Lower leg skin (tissue), 4 donors: ENCODE measurements around the gene RASSF5. TPM values are rescaled to one million over a fixed set of nuclear protein-coding genes. Genes with fewer than 3 reads are reported as not detected.
"Not testable (repeated sequence)": the region's sequence is repeated elsewhere in the genome, so short reads cannot be mapped to it uniquely, and the experiment has no call there.

Experiments used
- DNase-seq, 2 donors: peaks; one replicate each; pipeline ENCODE4 v3.0.0-alpha.2; 2019; ENCODE audit warnings: low spot score in 2 of 2
- H3K4me3 ChIP-seq: fragments of 200-600 bp; sonication (generic); 2 replicates; pipeline ENCODE4 v1.5.1; 2017; ENCODE audit warnings: mild to moderate bottlenecking, low read depth; ENCODE audit not compliant: poor library complexity, severe bottlenecking
- CTCF ChIP-seq, 3 donors: fragments of 450-650 bp; IDR thresholded peaks; one replicate each; pipeline ENCODE4 v1.5.1; 2016; ENCODE audit warnings: antibody characterized with exemption in 3 of 3, mild to moderate bottlenecking in 3 of 3, moderate library complexity in 2 of 3
- POLR2A ChIP-seq, 2 donors: fragments of 450-650 bp; IDR thresholded peaks; one replicate each; pipeline ENCODE4 v1.6.1; 2016 to 2017; ENCODE audit warnings: antibody characterized with exemption in 2 of 2, mild to moderate bottlenecking in 1 of 2, moderate library complexity in 1 of 2
- WGBS, 2 donors: methylation state at CpG; one replicate each; pipeline ENCODE4 v1.1.5; 2018; 5-methylcytosine and 5-hydroxymethylcytosine counted together
- intact Hi-C: fragments of 100-400 bp; cut with DNase I; formaldehyde crosslinking; loops from one replicate; pipeline ENCODE4 v1.15.0; 2023; ENCODE audit warnings: low total_unique reads
- total RNA-seq, 4 donors: library from RNA; depleted of rRNA; stranded (reverse); fragments of >200 nt; gene quantifications; one replicate each; pipeline ENCODE4 v1.1.0, GENCODE V29; 2016

Gene RASSF5
- total RNA-seq, 4 donors from 2014 or later = 81.3 to 102 (median 86.1) TPM

- intact Hi-C loops = no loop called here
- DNase-seq = no peak
- WGBS, 2 donors = 74 to 75% methylated on average over 7 of the region's 7 CpGs
These were observed 100.9 kb downstream of the RASSF5 start for GRCh38 chr1:206608108-206608698.

GRCh38 chr1:206609229-206609991 lies 102.1 kb downstream of the RASSF5 start:
- intact Hi-C loops = no loop called here
- DNase-seq = no peak
- TF ChIP-seq CTCF (IDR thresholded peaks at IDR 0.05) (no peak), POLR2A (IDR thresholded peaks at IDR 0.05) (no peak)
- 60 to 67% methylated on average over 4 of the region's 4 CpGs for WGBS, 2 donors
- no peak overlapping the region for H3K4me3 ChIP-seq

More at GRCh38 chr1:206608108-206608698, 100.9 kb downstream of the RASSF5 start:
- H3K4me3 ChIP-seq = no peak overlapping the region
- TF ChIP-seq POLR2A (IDR thresholded peaks at IDR 0.05) (no peak), CTCF (IDR thresholded peaks at IDR 0.05) (no peak)

- intact Hi-C loops = no loop called here
- TF ChIP-seq POLR2A (IDR thresholded peaks at IDR 0.05) = no peak
- peak in 1 of 3 donors; percentile 78 for TF ChIP-seq CTCF (IDR thresholded peaks at IDR 0.05)
- WGBS, 2 donors = 3 to 8% methylated on average over 32 to 48 of the region's 48 CpGs
- peak; percentile 87 to 98 for DNase-seq
- peak within 1 kb of the TSS; percentile 64 for H3K4me3 ChIP-seq
These were observed 105.0 kb downstream of the RASSF5 start, which contains the start of gene EIF2D for GRCh38 chr1:206612129-206612876. EIF2D (minus strand) TSS chr1:206612465; CDS start chr1:206612342, 123 bp downstream.

GRCh38 chr1:206626396-206626795 lies 119.1 kb downstream of the RASSF5 start:
- not testable (repeated sequence) for H3K4me3 ChIP-seq, DNase-seq
- intact Hi-C loops = loop anchor here (10.0 kb wide), 1 partner anchor 288 kb away; no protein-coding TSS in a partner anchor
- WGBS, 2 donors = 95 to 100% methylated on average over 2 of the region's 2 CpGs

- 0 to 78% methylated on average over 1 of the region's 1 CpG for WGBS, 2 donors
- intact Hi-C loops = loop anchor here (10.0 kb wide), 1 partner anchor 286 kb away; no protein-coding TSS in a partner anchor
- no peak for DNase-seq
- TF ChIP-seq POLR2A (IDR thresholded peaks at IDR 0.05) (no peak), CTCF (IDR thresholded peaks at IDR 0.05) (no peak)
- no peak overlapping the region for H3K4me3 ChIP-seq
These were observed 121.6 kb downstream of the RASSF5 start for GRCh38 chr1:206628916-206629315.

GRCh38 chr1:206631085-206631509 lies 123.8 kb downstream of the RASSF5 start:
- intact Hi-C loops = no loop called here
- no peak for TF ChIP-seq CTCF (IDR thresholded peaks at IDR 0.05)
- TF ChIP-seq POLR2A (IDR thresholded peaks at IDR 0.05) = no peak
- no peak overlapping the region for H3K4me3 ChIP-seq
- DNase-seq = peak in 1 of 2 donors; percentile 20
- 26 to 62% methylated on average over 4 of the region's 4 CpGs for WGBS, 2 donors
